ENCODE measurements around the gene CCDC24.
A peak's percentile ranks its signal among the peaks of the same experiment; 100 is the strongest.

GRCh38 chr1:43974443-43975248, 16.8 kb upstream of the CCDC24 start, which contains the start of gene ATP6V0B:
- TF ChIP-seq CTCF (IDR thresholded peaks at IDR 0.05) = peak; percentile 22 to 45 (median 26)
- peak in 1 of 2 donors; percentile 85 for TF ChIP-seq POLR2A (IDR thresholded peaks at IDR 0.05)
